ENCODE measurements around the gene GSPT1.
"Not testable (repeated sequence)": the region's sequence is repeated elsewhere in the genome, so short reads cannot be mapped to it uniquely, and the experiment has no call there.

Gene GSPT1

DNA sequence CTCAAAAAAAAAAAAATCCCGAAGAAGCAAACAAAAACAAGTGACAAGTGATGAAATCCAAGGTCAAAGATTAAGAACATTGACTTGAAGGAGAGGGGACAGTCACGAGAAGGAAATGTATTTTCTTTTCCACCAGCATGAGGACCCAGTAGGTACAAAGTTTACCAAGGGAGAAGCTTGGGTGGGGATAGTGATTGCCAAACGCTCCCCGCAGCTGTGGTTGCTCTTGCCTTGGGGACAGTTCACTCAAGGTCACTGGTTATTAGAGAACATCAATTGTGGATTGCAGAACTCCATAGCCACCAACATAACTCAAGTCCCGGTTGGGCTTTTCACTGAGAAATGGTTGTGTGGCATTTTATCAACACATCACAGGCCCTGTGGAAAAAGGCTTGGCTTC, 91.4 kb downstream of the GSPT1 start:
- DNase-seq (ENCODE audit: low read depth): peak; percentile 54
- TF ChIP-seq, protein P1, sequence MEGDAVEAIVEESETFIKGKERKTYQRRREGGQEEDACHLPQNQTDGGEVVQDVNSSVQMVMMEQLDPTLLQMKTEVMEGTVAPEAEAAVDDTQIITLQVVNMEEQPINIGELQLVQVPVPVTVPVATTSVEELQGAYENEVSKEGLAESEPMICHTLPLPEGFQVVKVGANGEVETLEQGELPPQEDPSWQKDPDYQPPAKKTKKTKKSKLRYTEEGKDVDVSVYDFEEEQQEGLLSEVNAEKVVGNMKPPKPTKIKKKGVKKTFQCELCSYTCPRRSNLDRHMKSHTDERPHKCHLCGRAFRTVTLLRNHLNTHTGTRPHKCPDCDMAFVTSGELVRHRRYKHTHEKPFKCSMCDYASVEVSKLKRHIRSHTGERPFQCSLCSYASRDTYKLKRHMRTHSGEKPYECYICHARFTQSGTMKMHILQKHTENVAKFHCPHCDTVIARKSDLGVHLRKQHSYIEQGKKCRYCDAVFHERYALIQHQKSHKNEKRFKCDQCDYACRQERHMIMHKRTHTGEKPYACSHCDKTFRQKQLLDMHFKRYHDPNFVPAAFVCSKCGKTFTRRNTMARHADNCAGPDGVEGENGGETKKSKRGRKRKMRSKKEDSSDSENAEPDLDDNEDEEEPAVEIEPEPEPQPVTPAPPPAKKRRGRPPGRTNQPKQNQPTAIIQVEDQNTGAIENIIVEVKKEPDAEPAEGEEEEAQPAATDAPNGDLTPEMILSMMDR (conservative IDR thresholded peaks at IDR 0.05; ENCODE audit: low read length): no peak
- no peak overlapping the region for H3K4me3 ChIP-seq (ENCODE audit: low read length)

DNA sequence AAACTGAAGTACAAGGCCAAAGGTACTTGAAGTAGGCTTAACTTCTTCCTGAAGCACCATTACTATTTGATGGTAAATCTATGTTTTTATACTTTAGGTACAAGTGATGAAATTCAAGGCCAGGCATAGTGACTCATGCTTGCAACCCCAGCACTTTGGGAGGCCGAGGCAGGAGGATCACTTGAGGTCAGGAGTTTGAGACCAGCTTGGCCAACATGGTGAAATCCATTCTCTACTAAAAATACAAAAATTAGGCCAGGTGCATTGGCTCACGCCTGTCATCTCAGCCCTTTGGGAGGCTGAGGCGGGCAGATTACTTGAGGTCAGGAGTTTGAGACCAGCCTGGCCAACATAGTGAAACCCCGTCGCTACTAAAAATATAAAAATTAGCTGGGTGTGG, 92.1 kb downstream of the GSPT1 start:
- DNase-seq (ENCODE audit: low read depth); H3K4me3 ChIP-seq (ENCODE audit: low read length): not testable (repeated sequence)

DNA sequence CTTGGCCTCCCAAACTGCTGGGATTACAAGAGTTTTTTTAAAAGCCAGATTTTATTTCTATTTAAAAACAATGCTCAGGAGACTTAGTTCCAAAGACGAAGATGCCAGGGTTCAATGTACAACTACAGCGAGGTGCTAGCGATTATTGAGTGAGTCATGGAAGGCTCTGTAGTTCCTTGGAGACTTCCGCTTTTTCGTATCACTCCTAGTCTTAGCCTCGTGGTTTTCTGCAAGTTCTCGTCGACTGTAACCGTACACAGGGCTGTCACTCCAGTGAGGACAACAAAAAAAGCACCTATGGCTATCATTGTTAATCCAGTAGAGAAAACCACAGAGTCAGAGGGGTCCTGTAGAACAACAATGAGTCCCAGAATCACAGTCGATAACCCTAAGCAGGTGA, 96.0 kb downstream of the GSPT1 start:
- no peak overlapping the region for H3K4me3 ChIP-seq (ENCODE audit: low read length)
- no peak for DNase-seq (ENCODE audit: low read depth)
- TF ChIP-seq, protein P1 (conservative IDR thresholded peaks at IDR 0.05; ENCODE audit: low read length): no peak

DNA sequence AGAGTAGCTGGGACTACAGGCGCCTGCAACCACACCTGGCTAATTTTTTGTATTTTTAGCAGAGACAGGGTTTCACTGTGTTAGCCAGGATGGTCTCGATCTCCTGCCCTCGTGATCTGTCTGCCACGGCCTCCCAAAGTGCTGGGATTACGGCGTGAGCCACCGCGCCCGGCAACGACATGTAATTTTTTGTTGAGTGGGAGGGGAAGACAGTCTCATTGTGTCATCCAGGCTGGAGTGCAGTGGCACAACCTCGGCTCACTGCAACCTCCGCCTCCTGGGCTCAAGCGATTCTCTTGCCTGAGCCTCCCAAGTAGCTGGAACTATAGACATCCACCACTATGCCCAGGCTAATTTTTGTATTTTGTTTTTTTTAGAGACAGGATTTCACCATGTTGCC, 96.8 kb downstream of the GSPT1 start:
- not testable (repeated sequence) for DNase-seq (ENCODE audit: low read depth)

More for the DNA sequence above, 96.8 kb downstream of the GSPT1 start:
- H3K4me3 ChIP-seq (ENCODE audit: low read length): not testable (repeated sequence)

Measured in AG10803 (cell line).